Right ventricle myocardium inferior (tissue), 1 donor: ENCODE measurements around the gene DYNLRB1. TPM values are rescaled to one million over a fixed set of nuclear protein-coding genes. Genes with fewer than 3 reads are reported as not detected.
"Not testable (repeated sequence)": the region's sequence is repeated elsewhere in the genome, so short reads cannot be mapped to it uniquely, and the experiment has no call there.

Experiments
- ATAC-seq: fragments of 200-7000 bp; cut with Tn5 transposase; one replicate; pipeline ENCODE4 v1.9.1; 2020; ENCODE audit warnings: mild to moderate bottlenecking, moderate library complexity
- DNase-seq: peaks from one replicate; pipeline ENCODE4 v3.0.0; 2021; ENCODE audit errors: missing footprints
- intact Hi-C: fragments of 100-400 bp; cut with DNase I; formaldehyde crosslinking; loops from one replicate; pipeline ENCODE4 v1.11.0; 2022
- total RNA-seq: library from RNA; stranded (reverse); fragmentation: NEBNext Ultra II Directional; extraction: Animal tissue kit (Norgen Biotek cat#: 25700); gene quantifications from one replicate; pipeline ENCODE4 v1.2.1, GENCODE V29; 2021
- donor health status: DM: no; HTN: yes; CAD: no; lungs with severe emphysema.

Gene DYNLRB1
- total RNA-seq, 1 donor from 2014 or later = 172 TPM

- intact Hi-C loops = no loop called here
- DNase-seq = no peak
- ATAC-seq = no peak
Measured at GRCh38 chr20:34507702-34508413, 8.4 kb upstream of the DYNLRB1 start.

- intact Hi-C loops = no loop called here
- DNase-seq = no peak
- ATAC-seq = no peak
Measured at GRCh38 chr20:34510575-34510974, 5.6 kb upstream of the DYNLRB1 start.

GRCh38 chr20:34511891-34512265, 4.3 kb upstream of the DYNLRB1 start:
- intact Hi-C loops = no loop called here
- DNase-seq (no peak), ATAC-seq (no peak)

- DNase-seq (no peak), ATAC-seq (no peak)
- intact Hi-C loops = no loop called here
Measured at GRCh38 chr20:34512266-34512954, 3.8 kb upstream of the DYNLRB1 start.

- intact Hi-C loops = no loop called here
- ATAC-seq (no peak), DNase-seq (no peak)
Measured at GRCh38 chr20:34512955-34513419, 3.2 kb upstream of the DYNLRB1 start.

GRCh38 chr20:34514034-34514433, 2.2 kb upstream of the DYNLRB1 start:
- intact Hi-C loops, ATAC-seq, DNase-seq: not testable (repeated sequence)

- intact Hi-C loops = no loop called here
- DNase-seq (no peak), ATAC-seq (no peak)
Measured at GRCh38 chr20:34514897-34515483, 1.2 kb upstream of the DYNLRB1 start.

- DNase-seq (no peak), ATAC-seq (peak; percentile 32)
- intact Hi-C loops = no loop called here
Measured at GRCh38 chr20:34515484-34516246, 557 bp upstream of the DYNLRB1 start.

GRCh38 chr20:34517114-34517505, 888 bp downstream of the DYNLRB1 start:
- DNase-seq (no peak), ATAC-seq (no peak)
- intact Hi-C loops = no loop called here

GRCh38 chr20:34518863-34519262, 2.6 kb downstream of the DYNLRB1 start:
- DNase-seq, intact Hi-C loops, ATAC-seq: not testable (repeated sequence)

- ATAC-seq, intact Hi-C loops, DNase-seq: not testable (repeated sequence)
Measured at GRCh38 chr20:34519841-34520240, 3.6 kb downstream of the DYNLRB1 start.

GRCh38 chr20:34522969-34523871, 7.0 kb downstream of the DYNLRB1 start:
- ATAC-seq = peak; percentile 20
- DNase-seq = no peak
- intact Hi-C loops = loop anchor here (2.0 kb wide), 2 partner anchors 210 to 332 kb away; no protein-coding TSS in a partner anchor

GRCh38 chr20:34524426-34524825, 8.2 kb downstream of the DYNLRB1 start:
- intact Hi-C loops = no loop called here
- ATAC-seq = no peak
- DNase-seq = no peak

- no peak for DNase-seq
- intact Hi-C loops = no loop called here
- no peak for ATAC-seq
Measured at GRCh38 chr20:34525342-34525708, 9.1 kb downstream of the DYNLRB1 start.

GRCh38 chr20:34525709-34526416, 9.6 kb downstream of the DYNLRB1 start:
- peak; percentile 77 for ATAC-seq
- intact Hi-C loops = no loop called here
- DNase-seq = no peak

GRCh38 chr20:34526466-34526865, 10.2 kb downstream of the DYNLRB1 start:
- ATAC-seq = no peak
- intact Hi-C loops = no loop called here
- DNase-seq = no peak

GRCh38 chr20:34527016-34527415, 10.8 kb downstream of the DYNLRB1 start:
- intact Hi-C loops = no loop called here
- DNase-seq = no peak
- ATAC-seq = no peak

GRCh38 chr20:34528921-34529297, 12.7 kb downstream of the DYNLRB1 start:
- intact Hi-C loops = no loop called here
- peak; percentile 83 for DNase-seq
- peak; percentile 63 for ATAC-seq
